Muscle of leg (tissue), 11 donors: ENCODE results near the gene SOD3. TPM values are rescaled to one million over a fixed set of nuclear protein-coding genes. Genes with fewer than 3 reads are reported as not detected.

Source experiments
- DNase-seq: peaks from one replicate; pipeline ENCODE4 v3.0.0; 2013
- H3K27ac ChIP-seq: one replicate; pipeline ENCODE4 v1.5.1; 2013; ENCODE audit warnings: mild to moderate bottlenecking, low read length, control low read depth
- H3K27me3 ChIP-seq: one replicate; pipeline ENCODE4 v1.6.1; 2013; ENCODE audit warnings: low read length; ENCODE audit not compliant: control insufficient read depth, insufficient read depth
- H3K36me3 ChIP-seq: one replicate; pipeline ENCODE4 v1.6.1; 2013; ENCODE audit warnings: low read length; ENCODE audit not compliant: control insufficient read depth, insufficient read depth
- H3K4me1 ChIP-seq: one replicate; pipeline ENCODE4 v1.6.1; 2013; ENCODE audit warnings: low read length; ENCODE audit not compliant: control insufficient read depth, insufficient read depth
- H3K4me3 ChIP-seq: one replicate; pipeline ENCODE4 v1.5.1; 2013; ENCODE audit warnings: low read length, control low read depth
- H3K9me3 ChIP-seq: replicated peaks from 2 replicates; pipeline ENCODE4 v1.6.1; 2013; ENCODE audit warnings: low read depth, low read length; ENCODE audit not compliant: control insufficient read depth
- WGBS: methylation state at CpG from one replicate; pipeline ENCODE4 v1.1.5; 2013; ENCODE audit warnings: missing lambda C conversion rate; ENCODE audit not compliant: insufficient coverage; 5-methylcytosine and 5-hydroxymethylcytosine counted together
- polyA plus RNA-seq, 8 donors: library from polyadenylated mRNA; unstranded; fragments of 120-200 nt; gene quantifications; one replicate each; pipeline versions ENCODE4 v1.2.1 to v1.2.3, GENCODE V29; 2013; ENCODE audit warnings: inconsistent platforms in 1 of 8, low replicate concordance in 1 of 8; ENCODE audit not compliant: insufficient read length in 8 of 8, insufficient read depth in 1 of 8
- total RNA-seq: library from RNA; stranded (reverse); fragments of 120-200 nt; gene quantifications from one replicate; pipeline ENCODE4 v1.2.4, GENCODE V29; 2013

The SOD3 gene
- total and polyA plus RNA-seq, 9 donors: 9.1 to 33.4 (median 26.2) TPM

DNA sequence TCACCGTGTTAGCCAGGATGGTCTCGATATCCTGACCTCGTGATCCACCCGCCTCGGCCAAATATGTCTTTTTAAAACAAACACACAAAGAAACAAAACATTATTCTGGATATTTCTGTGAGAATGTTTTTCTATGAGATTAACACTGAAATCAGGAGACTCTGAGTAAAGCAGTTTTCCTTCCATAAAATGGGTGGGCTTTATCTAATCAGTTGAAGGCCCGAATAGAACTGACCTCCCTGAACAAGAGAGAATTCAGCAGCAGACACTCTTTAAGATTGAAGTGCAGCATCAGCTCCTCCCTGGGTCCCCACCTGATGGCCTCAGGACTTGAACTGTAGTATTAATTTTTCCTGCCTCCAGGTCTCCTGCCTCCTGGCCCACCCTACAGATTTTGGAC is 22.4 kb upstream of the SOD3 start:
- no peaks in the 10 kb centered on the region for H3K36me3 ChIP-seq
- no peak overlapping the region for H3K4me3 ChIP-seq
- no peaks in the 10 kb centered on the region for H3K27me3 ChIP-seq
- no peaks in the 10 kb centered on the region for H3K9me3 ChIP-seq
- no peak overlapping the region for H3K27ac ChIP-seq
- no peak for DNase-seq
- peaks cover 10% of the 10 kb centered on the region for H3K4me1 ChIP-seq
- 100% methylated on average over 1 of the region's 6 CpGs for WGBS

DNA sequence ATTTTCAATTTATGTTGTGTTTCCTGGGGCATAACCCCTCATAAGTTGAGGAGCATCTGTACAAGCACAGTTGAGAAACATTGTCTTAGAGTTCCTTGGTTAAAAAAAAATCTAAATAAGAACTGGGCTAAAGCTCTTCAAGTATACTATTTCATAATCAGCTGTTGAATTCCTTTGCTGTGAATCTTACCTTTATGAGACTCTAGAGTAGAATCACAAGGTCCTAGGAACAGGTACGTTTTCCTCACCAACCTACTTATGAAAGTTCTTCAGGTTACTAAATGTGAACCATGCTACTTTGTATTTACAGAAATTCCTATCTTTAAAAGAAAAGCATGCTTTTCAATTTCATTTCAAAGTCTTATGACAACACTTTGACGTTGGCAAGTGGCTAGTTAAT is 20.9 kb upstream of the SOD3 start:
- WGBS: no CpG with 5 or more reads among the region's 2 CpGs
- no peaks in the 10 kb centered on the region for H3K36me3 ChIP-seq
- H3K4me1 ChIP-seq: peaks cover 15% of the 10 kb centered on the region
- no peak for DNase-seq
- no peaks in the 10 kb centered on the region for H3K9me3 ChIP-seq
- no peak overlapping the region for H3K27ac ChIP-seq
- no peak overlapping the region for H3K4me3 ChIP-seq
- H3K27me3 ChIP-seq: no peaks in the 10 kb centered on the region

DNA sequence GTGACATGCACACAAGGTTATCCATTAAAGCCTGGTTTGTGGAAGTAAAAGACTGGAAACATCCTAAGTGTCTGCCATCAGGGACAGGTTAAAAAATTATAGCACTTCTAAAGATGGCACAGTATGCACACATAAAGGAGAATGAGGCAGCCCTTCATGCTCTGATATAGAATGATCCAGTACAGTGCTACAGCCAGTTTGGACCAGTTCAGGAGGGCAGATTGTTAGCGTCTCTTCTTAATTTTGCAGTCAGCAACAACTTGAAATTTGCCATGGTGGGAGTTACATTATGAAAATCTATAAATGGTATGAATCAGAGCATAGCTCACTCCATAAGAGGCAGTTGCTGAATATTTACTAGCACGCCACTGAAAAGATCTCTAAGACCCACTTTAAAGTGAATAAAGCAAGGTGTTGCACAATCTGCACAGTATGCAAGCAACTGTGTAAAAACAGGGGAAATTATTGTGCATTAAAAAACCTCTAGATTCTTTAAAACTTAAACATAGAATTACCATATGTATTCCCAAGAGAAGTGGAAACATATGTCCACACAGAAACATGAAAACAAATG is 20.3 kb upstream of the SOD3 start:
- Histone ChIP-seq H3K4me1 (peaks cover 13% of the 10 kb centered on the region), H3K36me3 (no peaks in the 10 kb centered on the region), H3K4me3 (no peak overlapping the region), H3K27ac (no peak overlapping the region), H3K27me3 (no peaks in the 10 kb centered on the region), H3K9me3 (no peaks in the 10 kb centered on the region)
- 75% methylated on average over 1 of the region's 2 CpGs for WGBS
- DNase-seq: no peak

DNA sequence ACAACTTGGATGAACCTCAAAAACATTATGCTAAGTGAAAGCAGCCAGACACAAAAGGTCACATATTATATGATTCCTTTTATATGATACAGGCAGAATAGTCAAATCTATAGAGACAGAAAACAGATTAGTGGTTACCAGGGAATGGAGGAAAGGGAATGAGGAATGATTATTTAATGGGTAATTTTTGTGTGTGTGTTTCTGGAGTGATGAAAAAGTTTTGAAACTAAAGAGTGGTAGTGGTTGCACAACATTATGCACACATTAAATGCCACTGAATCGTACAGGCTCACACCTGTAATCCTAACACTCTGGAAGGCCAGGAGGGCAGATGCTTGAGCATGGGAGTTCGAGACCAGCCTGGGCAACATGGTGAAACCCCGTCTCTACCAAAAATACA is 19.6 kb upstream of the SOD3 start:
- H3K27ac ChIP-seq: no peak overlapping the region
- no peaks in the 10 kb centered on the region for H3K9me3 ChIP-seq
- DNase-seq: no peak
- H3K4me3 ChIP-seq: no peak overlapping the region
- H3K36me3 ChIP-seq: no peaks in the 10 kb centered on the region
- no CpG with 5 or more reads among the region's 3 CpGs for WGBS
- H3K4me1 ChIP-seq: peaks cover 9% of the 10 kb centered on the region
- no peaks in the 10 kb centered on the region for H3K27me3 ChIP-seq

DNA sequence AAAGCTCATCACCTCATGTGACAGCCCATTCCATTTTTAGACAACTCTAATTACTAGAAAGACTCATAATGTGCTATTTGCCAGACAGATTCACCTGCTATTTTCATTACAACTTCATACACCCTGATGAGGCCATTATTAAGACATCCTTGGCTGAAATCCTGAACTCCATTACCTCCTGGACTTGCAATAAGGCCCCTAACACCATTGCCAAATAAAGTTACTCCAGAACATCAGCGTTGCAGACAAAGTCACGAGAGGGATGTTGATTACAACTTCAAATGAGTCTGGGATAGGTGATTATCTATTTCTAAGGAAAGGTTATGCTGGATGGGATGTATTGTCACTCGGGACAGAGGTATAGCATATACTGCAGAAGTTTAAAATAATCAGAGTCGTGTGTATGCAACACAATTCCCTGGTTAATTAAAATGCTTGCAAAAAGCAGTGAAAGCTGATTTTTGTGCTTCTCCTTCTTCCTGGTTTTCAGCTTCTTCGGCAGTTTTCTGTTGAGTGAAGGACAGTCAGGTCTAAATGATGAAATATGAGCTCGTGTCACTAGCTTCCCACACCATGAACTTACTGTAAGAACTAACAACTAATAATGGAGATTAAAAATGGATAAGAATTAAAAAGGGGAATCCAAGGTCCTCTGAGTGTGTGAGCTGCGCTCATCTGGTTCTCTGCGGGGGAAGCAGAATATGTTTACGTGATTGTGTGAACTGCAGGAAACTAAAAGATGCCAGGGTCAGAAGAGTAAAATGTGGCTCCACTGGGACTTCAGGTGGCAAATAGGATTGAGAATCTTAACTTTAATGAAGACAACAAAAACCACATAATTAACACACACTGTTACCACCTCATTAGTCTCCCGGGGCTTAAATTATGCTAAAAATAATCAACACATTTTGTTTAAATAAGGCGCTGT is 17.6 kb upstream of the SOD3 start:
- Histone ChIP-seq H3K4me1 (peaks cover 8% of the 10 kb centered on the region), H3K27me3 (no peaks in the 10 kb centered on the region), H3K36me3 (no peaks in the 10 kb centered on the region), H3K4me3 (no peak overlapping the region), H3K9me3 (no peaks in the 10 kb centered on the region), H3K27ac (no peak overlapping the region)
- peak; percentile 66 for DNase-seq
- WGBS: 26% methylated on average over 4 of the region's 11 CpGs

DNA sequence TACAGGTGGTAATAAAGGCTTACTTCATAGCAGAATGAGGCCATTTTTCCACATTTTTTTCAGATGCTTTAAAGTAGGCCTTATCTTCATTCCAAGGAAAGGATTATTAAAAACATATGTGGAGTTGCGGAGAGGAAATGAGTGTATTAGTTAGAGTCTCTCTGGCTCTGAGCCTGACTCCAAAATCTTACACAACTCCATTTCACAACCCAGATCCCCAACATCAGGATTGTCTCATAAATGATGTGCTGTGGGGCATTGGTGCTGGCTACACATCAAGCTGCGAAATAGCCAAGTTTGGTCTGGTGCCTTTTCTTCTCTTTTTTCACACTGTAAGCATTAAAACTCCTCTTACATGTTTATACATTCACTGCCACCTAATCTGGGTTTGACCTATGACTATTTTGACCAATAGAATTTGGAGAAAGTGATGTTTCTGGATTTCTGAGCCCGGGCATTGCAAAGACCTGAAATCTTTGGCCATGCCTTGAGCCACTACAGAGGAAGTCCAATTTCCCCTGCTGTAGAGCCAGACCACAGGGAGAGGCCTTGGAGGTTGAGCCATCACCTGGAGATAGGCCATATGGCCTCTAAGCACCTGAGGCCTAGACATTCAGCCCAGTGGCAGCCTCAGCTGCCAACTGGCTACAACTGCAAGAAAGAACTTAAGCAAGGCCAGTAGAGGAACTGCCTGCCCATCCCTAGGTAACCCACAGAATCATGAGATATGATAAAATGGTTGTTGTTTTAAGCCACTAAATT is 16.7 kb upstream of the SOD3 start:
- Histone ChIP-seq H3K27ac (peak overlapping the region; percentile 39), H3K36me3 (no peaks in the 10 kb centered on the region), H3K9me3 (no peaks in the 10 kb centered on the region), H3K27me3 (no peaks in the 10 kb centered on the region), H3K4me1 (peaks cover 8% of the 10 kb centered on the region), H3K4me3 (no peak overlapping the region)
- 0% methylated on average over 1 of the region's 3 CpGs for WGBS
- peak; percentile 95 for DNase-seq

DNA sequence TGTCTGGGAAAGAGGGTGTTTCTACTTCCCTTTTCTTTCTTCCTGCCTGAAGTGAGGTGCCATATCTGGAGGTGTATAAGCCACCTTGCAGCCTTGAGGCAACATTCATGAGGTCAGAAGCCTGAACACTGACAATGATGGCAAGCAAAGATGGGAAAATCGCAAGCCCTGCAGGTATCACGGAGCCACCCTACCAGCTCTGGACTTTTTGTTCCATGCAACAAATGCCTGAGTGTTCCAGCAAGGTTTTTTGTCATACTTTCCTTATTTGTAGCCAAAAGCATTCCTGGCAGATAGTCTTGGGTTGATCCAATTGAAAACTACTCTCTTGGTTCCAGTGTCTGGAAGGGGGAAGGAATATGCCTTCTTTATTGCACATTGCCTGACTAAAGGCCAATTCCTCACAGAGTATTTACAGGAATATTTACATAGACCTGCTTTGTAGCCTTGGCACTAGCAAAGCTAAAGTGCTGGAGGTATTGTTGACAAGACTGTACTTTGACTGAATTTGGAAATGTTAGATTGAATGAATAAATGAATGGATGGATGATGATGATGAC is 14.4 kb upstream of the SOD3 start:
- no peak overlapping the region for H3K27ac ChIP-seq
- 94% methylated on average over 2 of the region's 2 CpGs for WGBS
- DNase-seq: peak; percentile 76

DNA sequence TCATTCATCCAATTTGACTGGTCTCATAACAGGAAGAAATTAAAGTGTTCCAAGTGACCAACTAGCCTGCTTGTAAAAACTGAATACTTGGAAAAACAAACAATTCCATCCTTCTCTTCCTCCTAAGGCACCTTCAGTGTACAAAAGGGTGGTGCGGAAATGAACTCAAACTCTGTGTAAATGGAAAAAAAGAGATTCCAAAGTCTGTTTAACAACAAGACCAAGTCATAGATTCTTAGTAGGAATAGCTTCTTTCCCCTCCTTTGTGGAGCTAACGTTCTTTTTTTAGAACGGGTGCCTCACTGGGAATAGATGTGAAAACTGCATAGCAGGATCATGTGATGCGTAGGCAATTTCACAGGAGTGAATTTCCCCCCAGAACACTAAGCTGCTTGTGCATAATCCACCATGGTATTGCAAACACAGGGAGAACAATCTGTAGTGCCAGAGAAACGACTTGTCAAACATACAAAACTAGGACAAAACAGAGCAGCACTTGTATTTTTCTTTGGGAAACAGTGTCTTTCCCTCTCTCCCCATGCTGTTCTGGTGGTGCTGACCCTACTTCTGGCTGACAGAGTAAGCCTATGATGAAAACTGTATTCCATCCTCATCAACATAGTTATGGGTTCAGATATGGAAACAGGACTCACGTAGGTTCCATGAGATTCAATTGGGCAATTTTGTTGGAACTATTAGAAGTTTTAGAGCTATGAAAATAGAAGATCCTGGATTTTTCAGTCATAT is 13.2 kb upstream of the SOD3 start:
- Histone ChIP-seq H3K4me3 (no peak overlapping the region), H3K36me3 (no peaks in the 10 kb centered on the region), H3K9me3 (no peaks in the 10 kb centered on the region), H3K27me3 (no peaks in the 10 kb centered on the region), H3K27ac (no peak overlapping the region), H3K4me1 (peaks cover 8% of the 10 kb centered on the region)
- DNase-seq: peak; percentile 45
- 33% methylated on average over 1 of the region's 6 CpGs for WGBS

More for the DNA sequence above, 14.4 kb upstream of the SOD3 start:
- H3K9me3 ChIP-seq: no peaks in the 10 kb centered on the region
- no peaks in the 10 kb centered on the region for H3K27me3 ChIP-seq
- H3K4me3 ChIP-seq: no peak overlapping the region
- no peaks in the 10 kb centered on the region for H3K36me3 ChIP-seq
- peaks cover 8% of the 10 kb centered on the region for H3K4me1 ChIP-seq

DNA sequence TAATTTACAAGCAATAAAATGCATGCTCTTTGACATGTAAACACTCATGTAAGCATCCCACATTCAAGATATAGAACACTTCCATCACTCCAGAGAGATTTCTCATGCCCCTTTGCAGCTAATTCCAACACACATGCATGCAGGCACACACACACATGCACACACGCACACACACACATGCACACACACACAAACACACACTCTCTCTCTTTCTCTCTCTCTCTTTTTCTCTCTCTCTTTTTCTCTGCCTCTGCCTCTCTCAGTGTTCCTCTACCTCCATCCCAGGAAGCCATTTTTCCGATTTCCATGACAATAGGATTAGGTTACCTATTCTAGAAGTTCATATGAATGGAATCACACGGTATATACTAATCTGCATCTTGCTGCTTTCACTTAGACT is 11.9 kb upstream of the SOD3 start:
- Histone ChIP-seq H3K4me3 (no peak overlapping the region), H3K36me3 (no peaks in the 10 kb centered on the region), H3K9me3 (no peaks in the 10 kb centered on the region), H3K27ac (no peak overlapping the region), H3K27me3 (no peaks in the 10 kb centered on the region), H3K4me1 (peaks cover 6% of the 10 kb centered on the region)
- no peak for DNase-seq
- WGBS: no CpG with 5 or more reads among the region's 3 CpGs
